KMS-11 (cell line): Measurements from ENCODE around the gene LIPF.

Source experiments
- H2AFZ ChIP-seq: fragments of 200-600 bp; sonication (generic); 2 replicates; pipeline ENCODE4 v1.6.1; 2016; ENCODE audit warnings: antibody characterized with exemption, mixed run types, low read depth
- H3K27ac ChIP-seq: fragments of 200-600 bp; sonication (generic); 2 replicates; pipeline ENCODE4 v1.6.1; 2016; ENCODE audit warnings: mild to moderate bottlenecking, mixed run types
- H3K27me3 ChIP-seq: fragments of 200-600 bp; sonication (generic); 2 replicates; pipeline ENCODE4 v1.6.1; 2017; ENCODE audit warnings: mild to moderate bottlenecking, low read depth, mixed run types, moderate library complexity; ENCODE audit not compliant: insufficient read depth
- H3K36me3 ChIP-seq: fragments of 200-600 bp; sonication (generic); 2 replicates; pipeline ENCODE4 v1.6.1; 2017; ENCODE audit warnings: mild to moderate bottlenecking, mixed run types; ENCODE audit not compliant: insufficient read depth
- H3K4me1 ChIP-seq: fragments of 200-600 bp; sonication (generic); 2 replicates; pipeline ENCODE4 v1.6.1; 2016; ENCODE audit warnings: mild to moderate bottlenecking, low read depth, mixed run types; ENCODE audit not compliant: poor library complexity, severe bottlenecking
- H3K4me2 ChIP-seq: fragments of 200-600 bp; sonication (generic); 2 replicates; pipeline ENCODE4 v1.7.0; 2016; ENCODE audit warnings: mild to moderate bottlenecking, mixed run types
- H3K4me3 ChIP-seq: fragments of 200-600 bp; sonication (generic); IDR thresholded peaks from 2 replicates; pipeline ENCODE4 v1.6.1; 2017; ENCODE audit warnings: low read depth, low read length, mixed read lengths; ENCODE audit not compliant: insufficient read depth
- H3K79me2 ChIP-seq: fragments of 200-600 bp; sonication (generic); 2 replicates; pipeline ENCODE4 v1.6.1; 2016; ENCODE audit warnings: low read depth, mixed run types; ENCODE audit not compliant: insufficient read depth
- H3K9ac ChIP-seq: fragments of 200-600 bp; sonication (generic); 2 replicates; pipeline ENCODE4 v1.6.1; 2016; ENCODE audit warnings: mild to moderate bottlenecking, mixed run types
- H4K20me1 ChIP-seq: fragments of 200-600 bp; sonication (generic); 2 replicates; pipeline ENCODE4 v1.6.1; 2016; ENCODE audit warnings: mild to moderate bottlenecking, mixed run types; ENCODE audit not compliant: insufficient read depth
- TF ChIP-seq, protein P1 (sequence below): fragments of 200-600 bp; sonication (generic); conservative IDR thresholded peaks from 2 replicates; pipeline ENCODE4 v1.6.1; 2017; ENCODE audit warnings: low read depth, mild to moderate bottlenecking, antibody characterized with exemption, low read length, moderate library complexity, mixed read lengths

The LIPF gene

DNA sequence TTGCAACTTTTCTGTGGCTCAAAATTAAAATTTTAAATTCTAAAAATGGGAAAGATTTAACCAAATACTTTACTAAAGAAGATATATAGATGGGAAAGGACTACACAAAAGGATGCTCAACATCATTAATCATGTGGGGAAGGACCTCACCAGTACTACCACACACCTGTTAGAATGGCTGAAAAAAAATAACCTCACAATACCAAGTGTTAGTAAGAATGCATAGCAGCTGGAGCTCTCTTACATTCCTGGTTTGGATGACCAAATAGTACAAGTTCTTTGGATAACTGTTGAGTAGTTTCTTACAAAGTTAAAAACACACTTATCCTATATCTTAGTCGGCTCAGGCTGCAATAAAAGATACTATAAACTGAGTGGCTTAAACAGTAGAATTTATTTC is 43.8 kb upstream of the LIPF start:
- Histone ChIP-seq H3K4me3 (no peak overlapping the region), H3K27me3 (no peaks in the 10 kb centered on the region), H2AFZ (no peak overlapping the region), H4K20me1 (no peaks in the 10 kb centered on the region), H3K4me1 (peaks cover 10% of the 10 kb centered on the region), H3K4me2 (no peak overlapping the region), H3K36me3 (no peaks in the 10 kb centered on the region), H3K27ac (no peak overlapping the region), H3K79me2 (no peaks in the 10 kb centered on the region), H3K9ac (no peak overlapping the region)
- TF ChIP-seq, protein P1, sequence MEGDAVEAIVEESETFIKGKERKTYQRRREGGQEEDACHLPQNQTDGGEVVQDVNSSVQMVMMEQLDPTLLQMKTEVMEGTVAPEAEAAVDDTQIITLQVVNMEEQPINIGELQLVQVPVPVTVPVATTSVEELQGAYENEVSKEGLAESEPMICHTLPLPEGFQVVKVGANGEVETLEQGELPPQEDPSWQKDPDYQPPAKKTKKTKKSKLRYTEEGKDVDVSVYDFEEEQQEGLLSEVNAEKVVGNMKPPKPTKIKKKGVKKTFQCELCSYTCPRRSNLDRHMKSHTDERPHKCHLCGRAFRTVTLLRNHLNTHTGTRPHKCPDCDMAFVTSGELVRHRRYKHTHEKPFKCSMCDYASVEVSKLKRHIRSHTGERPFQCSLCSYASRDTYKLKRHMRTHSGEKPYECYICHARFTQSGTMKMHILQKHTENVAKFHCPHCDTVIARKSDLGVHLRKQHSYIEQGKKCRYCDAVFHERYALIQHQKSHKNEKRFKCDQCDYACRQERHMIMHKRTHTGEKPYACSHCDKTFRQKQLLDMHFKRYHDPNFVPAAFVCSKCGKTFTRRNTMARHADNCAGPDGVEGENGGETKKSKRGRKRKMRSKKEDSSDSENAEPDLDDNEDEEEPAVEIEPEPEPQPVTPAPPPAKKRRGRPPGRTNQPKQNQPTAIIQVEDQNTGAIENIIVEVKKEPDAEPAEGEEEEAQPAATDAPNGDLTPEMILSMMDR: no peak

GRCh38 chr10:88623835-88624234 is 40.4 kb upstream of the LIPF start:
- Histone ChIP-seq H3K4me2 (no peak overlapping the region), H3K9ac (no peak overlapping the region), H3K27ac (no peak overlapping the region), H3K27me3 (no peaks in the 10 kb centered on the region), H4K20me1 (no peaks in the 10 kb centered on the region), H3K36me3 (no peaks in the 10 kb centered on the region), H3K4me3 (no peak overlapping the region), H3K4me1 (no peaks in the 10 kb centered on the region), H3K79me2 (no peaks in the 10 kb centered on the region), H2AFZ (no peak overlapping the region)
- TF ChIP-seq, protein P1: no peak

DNA sequence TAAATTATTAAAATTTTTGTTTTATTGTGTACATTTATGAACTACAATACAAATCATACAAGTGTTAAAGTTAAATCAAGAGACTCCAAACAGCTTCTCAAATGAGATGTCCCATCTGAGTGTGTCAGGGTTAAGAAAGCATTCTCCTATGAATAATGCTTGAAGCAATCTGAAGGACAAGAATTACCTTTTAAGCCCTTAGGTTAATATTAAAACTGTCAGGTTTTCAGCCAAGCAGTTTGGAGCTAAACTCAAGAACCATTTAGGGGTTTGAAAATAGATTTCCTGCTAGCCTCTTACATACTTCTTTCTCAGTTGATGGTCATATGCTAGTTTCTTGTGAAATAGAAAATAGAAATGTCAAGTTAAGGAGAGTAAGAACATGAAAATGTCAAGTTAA is 39.4 kb upstream of the LIPF start:
- TF ChIP-seq, protein P1: no peak
- H3K36me3 ChIP-seq: no peaks in the 10 kb centered on the region
- H3K27ac ChIP-seq: no peak overlapping the region
- H3K79me2 ChIP-seq: no peaks in the 10 kb centered on the region
- H3K9ac ChIP-seq: no peak overlapping the region
- H3K4me1 ChIP-seq: no peaks in the 10 kb centered on the region
- H3K27me3 ChIP-seq: no peaks in the 10 kb centered on the region
- no peaks in the 10 kb centered on the region for H4K20me1 ChIP-seq
- H3K4me2 ChIP-seq: no peak overlapping the region
- no peak overlapping the region for H3K4me3 ChIP-seq
- H2AFZ ChIP-seq: no peak overlapping the region

GRCh38 chr10:88640186-88640585 is 24.1 kb upstream of the LIPF start:
- Histone ChIP-seq H3K4me3 (no peak overlapping the region), H4K20me1 (no peaks in the 10 kb centered on the region), H2AFZ (no peak overlapping the region), H3K9ac (no peak overlapping the region), H3K36me3 (no peaks in the 10 kb centered on the region), H3K4me2 (no peak overlapping the region), H3K27me3 (no peaks in the 10 kb centered on the region), H3K27ac (no peak overlapping the region), H3K4me1 (peaks cover 20% of the 10 kb centered on the region), H3K79me2 (no peaks in the 10 kb centered on the region)
- TF ChIP-seq, protein P1: no peak

DNA sequence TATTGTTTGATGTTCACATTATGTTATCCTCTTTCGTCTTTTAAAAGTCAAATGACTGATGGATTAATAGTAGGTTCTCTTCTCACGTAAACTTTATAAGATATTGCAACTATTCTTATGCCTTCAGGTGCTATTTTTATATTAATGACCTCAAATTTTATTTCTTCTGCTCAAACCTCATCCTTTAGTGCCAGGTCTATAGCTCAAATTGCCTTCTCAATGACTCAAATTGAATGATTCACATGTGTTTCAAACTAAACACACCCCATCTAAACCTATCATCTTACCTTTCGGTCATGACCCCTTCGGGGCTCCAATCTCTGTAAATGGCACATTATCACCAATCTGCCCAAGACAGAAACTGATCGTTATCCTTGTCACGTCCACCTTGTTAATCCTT is 22.0 kb upstream of the LIPF start:
- Histone ChIP-seq H3K4me3 (no peak overlapping the region), H3K4me2 (no peak overlapping the region), H3K27me3 (no peaks in the 10 kb centered on the region), H3K36me3 (no peaks in the 10 kb centered on the region), H3K9ac (no peak overlapping the region), H4K20me1 (no peaks in the 10 kb centered on the region), H3K27ac (no peak overlapping the region), H3K79me2 (no peaks in the 10 kb centered on the region), H3K4me1 (peaks cover 13% of the 10 kb centered on the region), H2AFZ (no peak overlapping the region)
- TF ChIP-seq, protein P1: no peak
